AG10803 (cell line): Measurements from ENCODE around the gene U2AF1L4.

Experiments
- DNase-seq: peaks from one replicate; pipeline ENCODE4 v3.0.0; 2010; ENCODE audit warnings: low read depth
- H3K4me3 ChIP-seq: 2 replicates; pipeline ENCODE4 v1.5.1; 2011; ENCODE audit warnings: mild to moderate bottlenecking, low read length, control low read depth
- CTCF ChIP-seq: conservative IDR thresholded peaks from 2 replicates; pipeline ENCODE4 v1.5.1; 2011; ENCODE audit warnings: mild to moderate bottlenecking, low read length, control low read depth, inconsistent platforms

Gene U2AF1L4

GRCh38 chr19:35738021-35738886, 7.0 kb downstream of the U2AF1L4 start:
- no peak overlapping the region for H3K4me3 ChIP-seq
- no peak for TF ChIP-seq CTCF
- no peak for DNase-seq

- H3K4me3 ChIP-seq: no peak overlapping the region
- DNase-seq: no peak
- TF ChIP-seq CTCF: no peak; the same call in 1 of the 2 replicates
These were observed 8.0 kb downstream of the U2AF1L4 start for GRCh38 chr19:35736913-35737886.

GRCh38 chr19:35734889-35735288, 10.3 kb downstream of the U2AF1L4 start:
- TF ChIP-seq CTCF: no peak
- no peak for DNase-seq
- H3K4me3 ChIP-seq: no peak overlapping the region

GRCh38 chr19:35734273-35734672, 10.9 kb downstream of the U2AF1L4 start:
- TF ChIP-seq CTCF: no peak
- no peak for DNase-seq
- no peak overlapping the region for H3K4me3 ChIP-seq

GRCh38 chr19:35733180-35734125, 11.8 kb downstream of the U2AF1L4 start:
- no peak for DNase-seq
- no peak overlapping the region for H3K4me3 ChIP-seq
- TF ChIP-seq CTCF: no peak

GRCh38 chr19:35732540-35733179, 12.6 kb downstream of the U2AF1L4 start:
- no peak for TF ChIP-seq CTCF
- DNase-seq: no peak
- no peak overlapping the region for H3K4me3 ChIP-seq
